HEK293 (cell line): ENCODE results near the gene PPP1R12C.

Experiments used
- BCL11B ChIP-seq: fragments of 450-650 bp; formaldehyde crosslinking; IDR thresholded peaks from 2 replicates; pipeline ENCODE4 v1.5.1; 2016; ENCODE audit warnings: low read depth, missing biosample characterization, missing genetic modification characterization
- INSM2 ChIP-seq: fragments of 450-650 bp; formaldehyde crosslinking; IDR thresholded peaks from 2 replicates; pipeline ENCODE4 v1.5.1; 2016; ENCODE audit warnings: missing biosample characterization, missing genetic modification characterization
- MYNN ChIP-seq: fragments of 450-650 bp; formaldehyde crosslinking; IDR thresholded peaks from 2 replicates; pipeline ENCODE4 v1.5.1; 2016; ENCODE audit warnings: missing biosample characterization, missing genetic modification characterization, borderline replicate concordance
- PBX3 ChIP-seq: sonication (generic); formaldehyde crosslinking; IDR thresholded peaks from 2 replicates; pipeline ENCODE4 v1.8.1; 2022; ENCODE audit warnings: mild to moderate bottlenecking, moderate library complexity, missing genetic modification reagents
- SCRT1 ChIP-seq: fragments of 450-650 bp; formaldehyde crosslinking; IDR thresholded peaks from 2 replicates; pipeline ENCODE4 v1.5.1; 2016; ENCODE audit warnings: missing biosample characterization, missing genetic modification characterization, borderline replicate concordance
- SCRT2 ChIP-seq: fragments of 450-650 bp; formaldehyde crosslinking; IDR thresholded peaks from 2 replicates; pipeline ENCODE4 v1.5.1; 2016; ENCODE audit warnings: missing biosample characterization, missing genetic modification characterization
- SETDB1 ChIP-seq: IDR thresholded peaks from one replicate; pipeline ENCODE4 v1.6.1; 2017; ENCODE audit warnings: mild to moderate bottlenecking, low read length, moderate library complexity, mixed read lengths; ENCODE audit not compliant: insufficient read length
- SP2 ChIP-seq: fragments of 450-650 bp; formaldehyde crosslinking; IDR thresholded peaks from 2 replicates; pipeline ENCODE4 v1.5.1; 2016; ENCODE audit warnings: missing biosample characterization, missing genetic modification characterization
- ZNF19 ChIP-seq: fragments of 450-650 bp; formaldehyde crosslinking; IDR thresholded peaks from 2 replicates; pipeline ENCODE4; 2016; ENCODE audit warnings: missing biosample characterization, missing genetic modification characterization, low read depth
- ZNF2 ChIP-seq: fragments of 450-650 bp; formaldehyde crosslinking; IDR thresholded peaks from 2 replicates; pipeline ENCODE4 v1.5.1; 2016; ENCODE audit warnings: missing biosample characterization, missing genetic modification characterization
- ZNF202 ChIP-seq: fragments of 450-650 bp; formaldehyde crosslinking; IDR thresholded peaks from 2 replicates; pipeline ENCODE4 v1.5.1; 2016; ENCODE audit warnings: missing biosample characterization, missing genetic modification characterization, borderline replicate concordance
- ZNF354C ChIP-seq: fragments of 450-650 bp; formaldehyde crosslinking; IDR thresholded peaks from 2 replicates; pipeline ENCODE4 v1.5.1; 2016; ENCODE audit warnings: missing biosample characterization, missing genetic modification characterization, low read depth, borderline replicate concordance
- ZNF404 ChIP-seq: fragments of 450-650 bp; formaldehyde crosslinking; IDR thresholded peaks from 2 replicates; pipeline ENCODE4 v1.5.1; 2017; ENCODE audit warnings: missing biosample characterization, missing genetic modification characterization
- ZNF416 ChIP-seq: fragments of 450-650 bp; formaldehyde crosslinking; IDR thresholded peaks from 2 replicates; pipeline ENCODE4 v1.5.1; 2016; ENCODE audit warnings: missing biosample characterization, missing genetic modification characterization
- ZNF514 ChIP-seq: fragments of 450-650 bp; formaldehyde crosslinking; IDR thresholded peaks from 2 replicates; pipeline ENCODE4 v1.5.1; 2016; ENCODE audit warnings: missing biosample characterization, missing genetic modification characterization
- ZNF529 ChIP-seq: fragments of 450-650 bp; formaldehyde crosslinking; IDR thresholded peaks from 2 replicates; pipeline ENCODE4 v1.5.1; 2017; ENCODE audit warnings: missing genetic modification characterization, missing biosample characterization; ENCODE audit not compliant: insufficient replicate concordance
- ZNF558 ChIP-seq: fragments of 450-650 bp; formaldehyde crosslinking; IDR thresholded peaks from 2 replicates; pipeline ENCODE4 v1.5.1; 2016; ENCODE audit warnings: missing biosample characterization, missing genetic modification characterization
- ZNF692 ChIP-seq: fragments of 450-650 bp; formaldehyde crosslinking; IDR thresholded peaks from 2 replicates; pipeline ENCODE4 v1.5.1; 2016; ENCODE audit warnings: missing biosample characterization, missing genetic modification characterization
- ZNF707 ChIP-seq: fragments of 450-650 bp; formaldehyde crosslinking; IDR thresholded peaks from 2 replicates; pipeline ENCODE4 v1.5.1; 2016; ENCODE audit warnings: missing biosample characterization, missing genetic modification characterization
- ZNF843 ChIP-seq: fragments of 450-650 bp; formaldehyde crosslinking; IDR thresholded peaks from 2 replicates; pipeline ENCODE4 v1.5.1; 2016; ENCODE audit warnings: missing biosample characterization, missing genetic modification characterization
- TF ChIP-seq, protein P1 (sequence below): fragments of 450-650 bp; formaldehyde crosslinking; IDR thresholded peaks from 2 replicates; pipeline ENCODE4; 2016; ENCODE audit warnings: missing biosample characterization, missing genetic modification characterization
- TF ChIP-seq, protein P2 (sequence below): fragments of 450-650 bp; formaldehyde crosslinking; conservative IDR thresholded peaks from 2 replicates; pipeline ENCODE4 v1.5.1; 2016; ENCODE audit warnings: low read depth, missing biosample characterization, missing genetic modification characterization
- TF ChIP-seq, protein P3 (sequence below): fragments of 450-650 bp; formaldehyde crosslinking; IDR thresholded peaks from 2 replicates; pipeline ENCODE4 v1.5.1; 2016; ENCODE audit warnings: missing biosample characterization, missing genetic modification characterization
- TF ChIP-seq, protein P4 (sequence below): IDR thresholded peaks from 2 replicates; pipeline ENCODE4 v1.6.1; 2011; ENCODE audit warnings: mild to moderate bottlenecking, low read depth, low read length, borderline replicate concordance

Gene PPP1R12C

DNA sequence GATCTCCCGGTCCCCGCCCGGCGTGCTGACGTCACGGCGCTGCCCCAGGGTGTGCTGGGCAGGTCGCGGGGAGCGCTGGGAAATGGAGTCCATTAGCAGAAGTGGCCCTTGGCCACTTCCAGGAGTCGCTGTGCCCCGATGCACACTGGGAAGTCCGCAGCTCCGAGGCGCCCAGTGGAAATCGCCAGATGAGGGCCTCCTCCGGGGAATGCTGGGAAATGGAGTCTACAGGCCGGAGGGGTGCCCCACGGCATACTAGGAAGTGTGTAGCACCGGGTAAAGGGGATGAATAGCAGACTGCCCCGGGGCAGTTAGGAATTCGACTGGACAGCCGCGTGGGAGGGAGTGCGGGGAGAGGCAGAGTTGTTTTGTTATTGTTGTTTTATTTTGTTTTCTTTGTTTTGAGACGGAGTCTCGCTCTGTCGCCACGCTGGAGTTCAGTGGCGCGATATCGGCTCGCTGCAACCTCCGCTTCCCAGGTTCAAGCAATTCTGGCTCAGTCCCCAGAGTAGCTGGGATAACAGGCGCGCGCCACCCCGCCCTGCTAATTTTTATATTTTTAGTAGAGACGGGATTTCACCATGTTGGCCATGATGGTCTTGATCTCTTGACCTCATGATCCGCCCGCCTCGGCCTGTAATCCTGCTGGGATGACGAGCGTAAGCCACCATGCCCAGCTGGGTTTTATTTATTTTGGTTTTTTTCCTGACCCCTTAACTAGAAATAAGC lies 390 bp upstream of the PPP1R12C start (continued):
- TF ChIP-seq SP2 (tag by site-specific recombination) (peak; percentile 50; the same call in 1 of the 2 replicates), ZNF707 (no peak), ZNF2 (peak; percentile 91), PBX3 (CRISPR knock-in tag) (peak; percentile 91), ZNF202 (tag by site-specific recombination) (no peak), INSM2 (0 out of 2 replicates have a peak, but pooled peaks have one; percentile 30), SCRT1 (tag by site-specific recombination) (no peak), SCRT2 (no peak), ZNF514 (tag by site-specific recombination) (no peak), ZNF692 (tag by site-specific recombination) (peak; percentile 66; the same call in 1 of the 2 replicates), ZNF529 (no peak), ZNF843 (tag by site-specific recombination) (peak; percentile 80), ZNF404 (tag by site-specific recombination) (no peak), SETDB1 (no peak), ZNF416 (tag by site-specific recombination) (no peak; the same call in 1 of the 2 replicates), ZNF354C (tag by site-specific recombination) (no peak), MYNN (tag by site-specific recombination) (no peak), ZNF558 (tag by site-specific recombination) (no peak), ZNF19 (no peak), BCL11B (tag by site-specific recombination) (peak; percentile 77)
- TF ChIP-seq, protein P1, sequence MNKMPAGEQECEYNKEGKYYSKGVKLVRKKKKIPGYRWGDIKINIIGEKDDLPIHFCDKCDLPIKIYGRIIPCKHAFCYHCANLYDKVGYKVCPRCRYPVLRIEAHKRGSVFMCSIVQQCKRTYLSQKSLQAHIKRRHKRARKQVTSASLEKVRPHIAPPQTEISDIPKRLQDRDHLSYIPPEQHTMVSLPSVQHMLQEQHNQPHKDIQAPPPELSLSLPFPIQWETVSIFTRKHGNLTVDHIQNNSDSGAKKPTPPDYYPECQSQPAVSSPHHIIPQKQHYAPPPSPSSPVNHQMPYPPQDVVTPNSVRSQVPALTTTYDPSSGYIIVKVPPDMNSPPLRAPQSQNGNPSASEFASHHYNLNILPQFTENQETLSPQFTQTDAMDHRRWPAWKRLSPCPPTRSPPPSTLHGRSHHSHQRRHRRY, result no peak
- TF ChIP-seq, protein P2, sequence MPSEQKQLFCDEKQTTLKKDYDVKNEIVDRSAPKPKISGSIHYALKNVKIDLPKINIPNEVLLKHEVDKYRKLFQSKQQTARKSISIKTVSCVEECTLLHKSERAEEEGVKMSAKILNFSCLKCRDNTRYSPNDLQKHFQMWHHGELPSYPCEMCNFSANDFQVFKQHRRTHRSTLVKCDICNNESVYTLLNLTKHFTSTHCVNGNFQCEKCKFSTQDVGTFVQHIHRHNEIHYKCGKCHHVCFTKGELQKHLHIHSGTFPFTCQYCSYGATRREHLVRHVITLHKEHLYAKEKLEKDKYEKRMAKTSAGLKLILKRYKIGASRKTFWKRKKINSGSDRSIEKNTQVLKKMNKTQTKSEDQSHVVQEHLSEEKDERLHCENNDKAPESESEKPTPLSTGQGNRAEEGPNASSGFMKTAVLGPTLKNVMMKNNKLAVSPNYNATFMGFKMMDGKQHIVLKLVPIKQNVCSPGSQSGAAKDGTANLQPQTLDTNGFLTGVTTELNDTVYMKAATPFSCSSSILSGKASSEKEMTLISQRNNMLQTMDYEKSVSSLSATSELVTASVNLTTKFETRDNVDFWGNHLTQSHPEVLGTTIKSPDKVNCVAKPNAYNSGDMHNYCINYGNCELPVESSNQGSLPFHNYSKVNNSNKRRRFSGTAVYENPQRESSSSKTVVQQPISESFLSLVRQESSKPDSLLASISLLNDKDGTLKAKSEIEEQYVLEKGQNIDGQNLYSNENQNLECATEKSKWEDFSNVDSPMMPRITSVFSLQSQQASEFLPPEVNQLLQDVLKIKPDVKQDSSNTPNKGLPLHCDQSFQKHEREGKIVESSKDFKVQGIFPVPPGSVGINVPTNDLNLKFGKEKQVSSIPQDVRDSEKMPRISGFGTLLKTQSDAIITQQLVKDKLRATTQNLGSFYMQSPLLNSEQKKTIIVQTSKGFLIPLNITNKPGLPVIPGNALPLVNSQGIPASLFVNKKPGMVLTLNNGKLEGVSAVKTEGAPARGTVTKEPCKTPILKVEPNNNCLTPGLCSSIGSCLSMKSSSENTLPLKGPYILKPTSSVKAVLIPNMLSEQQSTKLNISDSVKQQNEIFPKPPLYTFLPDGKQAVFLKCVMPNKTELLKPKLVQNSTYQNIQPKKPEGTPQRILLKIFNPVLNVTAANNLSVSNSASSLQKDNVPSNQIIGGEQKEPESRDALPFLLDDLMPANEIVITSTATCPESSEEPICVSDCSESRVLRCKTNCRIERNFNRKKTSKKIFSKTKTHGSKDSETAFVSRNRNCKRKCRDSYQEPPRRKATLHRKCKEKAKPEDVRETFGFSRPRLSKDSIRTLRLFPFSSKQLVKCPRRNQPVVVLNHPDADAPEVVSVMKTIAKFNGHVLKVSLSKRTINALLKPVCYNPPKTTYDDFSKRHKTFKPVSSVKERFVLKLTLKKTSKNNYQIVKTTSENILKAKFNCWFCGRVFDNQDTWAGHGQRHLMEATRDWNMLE (tag by site-specific recombination), result 0 out of 2 replicates have a peak, but pooled peaks have one; percentile 19
- TF ChIP-seq, protein P3, sequence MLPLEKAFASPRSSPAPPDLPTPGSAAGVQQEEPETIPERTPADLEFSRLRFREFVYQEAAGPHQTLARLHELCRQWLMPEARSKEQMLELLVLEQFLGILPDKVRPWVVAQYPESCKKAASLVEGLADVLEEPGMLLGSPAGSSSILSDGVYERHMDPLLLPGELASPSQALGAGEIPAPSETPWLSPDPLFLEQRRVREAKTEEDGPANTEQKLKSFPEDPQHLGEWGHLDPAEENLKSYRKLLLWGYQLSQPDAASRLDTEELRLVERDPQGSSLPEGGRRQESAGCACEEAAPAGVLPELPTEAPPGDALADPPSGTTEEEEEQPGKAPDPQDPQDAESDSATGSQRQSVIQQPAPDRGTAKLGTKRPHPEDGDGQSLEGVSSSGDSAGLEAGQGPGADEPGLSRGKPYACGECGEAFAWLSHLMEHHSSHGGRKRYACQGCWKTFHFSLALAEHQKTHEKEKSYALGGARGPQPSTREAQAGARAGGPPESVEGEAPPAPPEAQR, result no peak
- TF ChIP-seq, protein P4, sequence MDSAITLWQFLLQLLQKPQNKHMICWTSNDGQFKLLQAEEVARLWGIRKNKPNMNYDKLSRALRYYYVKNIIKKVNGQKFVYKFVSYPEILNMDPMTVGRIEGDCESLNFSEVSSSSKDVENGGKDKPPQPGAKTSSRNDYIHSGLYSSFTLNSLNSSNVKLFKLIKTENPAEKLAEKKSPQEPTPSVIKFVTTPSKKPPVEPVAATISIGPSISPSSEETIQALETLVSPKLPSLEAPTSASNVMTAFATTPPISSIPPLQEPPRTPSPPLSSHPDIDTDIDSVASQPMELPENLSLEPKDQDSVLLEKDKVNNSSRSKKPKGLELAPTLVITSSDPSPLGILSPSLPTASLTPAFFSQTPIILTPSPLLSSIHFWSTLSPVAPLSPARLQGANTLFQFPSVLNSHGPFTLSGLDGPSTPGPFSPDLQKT, result no peak
